OCI-LY3 (cell line): Measurements from ENCODE around the gene SLC35E3.

ENCODE experiments used
- H2AFZ ChIP-seq: fragments of 200-600, 300-600 bp; shearing (Covaris generic); 2 replicates; pipeline ENCODE4 v1.6.0; 2014; ENCODE audit warnings: antibody characterized with exemption, low read depth, low read length
- H3K27ac ChIP-seq: fragments of 200-600, 300-600 bp; sonication (generic); 2 replicates; pipeline ENCODE4 v1.5.1; 2014; ENCODE audit warnings: mild to moderate bottlenecking, low read length, moderate library complexity, mixed read lengths
- H3K27me3 ChIP-seq: fragments of 200-600, 300-600 bp; sonication (generic); 2 replicates; pipeline ENCODE4 v1.6.1; 2014; ENCODE audit warnings: low read depth, low read length, mixed read lengths
- H3K36me3 ChIP-seq: fragments of 200-600, 300-600 bp; sonication (generic); replicated peaks from 2 replicates; pipeline ENCODE3; 2014; ENCODE audit warnings: low read depth, low read length, mixed read lengths
- H3K4me1 ChIP-seq: fragments of 300-600, 200-600 bp; sonication (generic); 2 replicates; pipeline ENCODE4 v1.6.1; 2014; ENCODE audit warnings: low read length, mixed read lengths
- H3K4me2 ChIP-seq: fragments of 200-600, 300-600 bp; sonication (generic); 2 replicates; pipeline ENCODE4 v1.6.1; 2014; ENCODE audit warnings: low read length, mixed read lengths
- H3K4me3 ChIP-seq: fragments of 300-600, 200-600 bp; sonication (generic); 2 replicates; pipeline ENCODE4 v1.5.1; 2014; ENCODE audit warnings: antibody characterized with exemption, mild to moderate bottlenecking, low read length, moderate library complexity
- H3K79me2 ChIP-seq: fragments of 300-600, 200-600 bp; shearing (Covaris generic); 2 replicates; pipeline ENCODE4 v1.6.1; 2014; ENCODE audit warnings: mild to moderate bottlenecking, low read length, mixed read lengths
- H3K9ac ChIP-seq: fragments of 300-600, 200-600 bp; shearing (Covaris generic); 2 replicates; pipeline ENCODE4 v1.6.0; 2014; ENCODE audit warnings: mild to moderate bottlenecking, low read length, moderate library complexity
- H3K9me3 ChIP-seq: fragments of 200-600, 300-600 bp; shearing (Covaris generic); 2 replicates; pipeline ENCODE4 v1.6.1; 2014; ENCODE audit warnings: low read length, mixed read lengths; ENCODE audit not compliant: insufficient read depth
- H4K20me1 ChIP-seq: fragments of 200-600, 300-600 bp; sonication (generic); 2 replicates; pipeline ENCODE4 v1.6.1; 2016; ENCODE audit warnings: low read length, mixed read lengths; ENCODE audit not compliant: insufficient read depth
- EZH2phosphoT487 ChIP-seq: fragments of 200-600 bp; shearing (Covaris generic); IDR thresholded peaks from 2 replicates; pipeline ENCODE4 v1.6.1; 2018; ENCODE audit warnings: antibody characterized with exemption, mixed run types, low read depth
- TF ChIP-seq, protein P1 (sequence below): fragments of 200-600, 300-600 bp; sonication (generic); IDR thresholded peaks from 2 replicates; pipeline ENCODE4 v1.5.1; 2014; ENCODE audit warnings: antibody characterized with exemption, low read length, low read depth

The SLC35E3 gene

DNA sequence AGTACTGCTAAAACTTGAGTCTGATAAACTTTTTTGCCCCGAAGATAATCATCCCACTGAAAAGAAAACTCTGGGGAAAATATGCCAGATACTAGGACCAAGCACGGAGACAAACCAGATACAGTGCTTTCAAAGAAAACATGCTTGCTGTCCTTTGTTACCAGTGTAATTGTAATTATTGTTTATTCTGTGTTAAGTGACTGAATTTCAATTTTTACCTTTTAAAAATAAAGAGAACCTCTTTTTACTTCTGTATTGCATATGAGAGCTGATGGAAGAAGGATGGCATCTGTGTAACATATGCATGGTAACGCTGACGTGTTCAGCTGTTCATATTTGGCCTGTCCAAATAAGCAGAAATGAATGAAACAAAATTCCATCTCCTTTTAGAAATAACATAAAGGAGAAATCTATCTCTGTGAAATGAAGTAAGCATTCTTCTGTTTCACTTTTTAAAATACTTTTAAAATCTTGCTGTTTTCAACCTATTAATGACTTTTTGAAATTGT lies 22.5 kb downstream of the SLC35E3 start:
- Histone ChIP-seq H3K27ac (no peak overlapping the region), H3K4me1 (peaks cover 8% of the 10 kb centered on the region; the same call in 1 of the 2 replicates), H3K9ac (no peak overlapping the region), H3K4me3 (no peak overlapping the region), H3K27me3 (no peaks in the 10 kb centered on the region), H3K36me3 (no peaks in the 10 kb centered on the region), H3K4me2 (no peak overlapping the region), H3K9me3 (no peaks in the 10 kb centered on the region), H4K20me1 (no peaks in the 10 kb centered on the region), H2AFZ (no peak overlapping the region), H3K79me2 (no peaks in the 10 kb centered on the region)
- TF ChIP-seq, protein P1, sequence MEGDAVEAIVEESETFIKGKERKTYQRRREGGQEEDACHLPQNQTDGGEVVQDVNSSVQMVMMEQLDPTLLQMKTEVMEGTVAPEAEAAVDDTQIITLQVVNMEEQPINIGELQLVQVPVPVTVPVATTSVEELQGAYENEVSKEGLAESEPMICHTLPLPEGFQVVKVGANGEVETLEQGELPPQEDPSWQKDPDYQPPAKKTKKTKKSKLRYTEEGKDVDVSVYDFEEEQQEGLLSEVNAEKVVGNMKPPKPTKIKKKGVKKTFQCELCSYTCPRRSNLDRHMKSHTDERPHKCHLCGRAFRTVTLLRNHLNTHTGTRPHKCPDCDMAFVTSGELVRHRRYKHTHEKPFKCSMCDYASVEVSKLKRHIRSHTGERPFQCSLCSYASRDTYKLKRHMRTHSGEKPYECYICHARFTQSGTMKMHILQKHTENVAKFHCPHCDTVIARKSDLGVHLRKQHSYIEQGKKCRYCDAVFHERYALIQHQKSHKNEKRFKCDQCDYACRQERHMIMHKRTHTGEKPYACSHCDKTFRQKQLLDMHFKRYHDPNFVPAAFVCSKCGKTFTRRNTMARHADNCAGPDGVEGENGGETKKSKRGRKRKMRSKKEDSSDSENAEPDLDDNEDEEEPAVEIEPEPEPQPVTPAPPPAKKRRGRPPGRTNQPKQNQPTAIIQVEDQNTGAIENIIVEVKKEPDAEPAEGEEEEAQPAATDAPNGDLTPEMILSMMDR = no peak
- TF ChIP-seq EZH2phosphoT487 = no peak

DNA sequence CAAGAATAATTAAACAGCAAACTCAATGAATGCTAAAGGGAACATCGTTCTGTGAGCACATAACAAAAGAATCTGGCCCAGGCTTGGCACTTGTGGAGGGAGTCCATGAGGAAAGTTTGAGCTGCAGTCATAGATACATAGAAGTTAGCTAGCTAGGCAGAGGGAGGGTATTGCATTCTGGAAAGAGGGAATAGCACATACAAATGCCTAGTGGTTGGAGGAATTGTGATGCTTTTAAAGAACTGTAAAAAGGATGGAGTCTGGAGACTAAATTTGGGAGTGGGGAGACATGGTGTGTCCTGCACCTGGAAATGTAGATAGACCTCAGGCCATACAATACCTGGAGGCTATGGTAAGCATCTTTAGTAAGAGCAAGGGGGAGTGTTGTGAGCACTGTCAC lies 24.0 kb downstream of the SLC35E3 start:
- Histone ChIP-seq H3K4me2 (no peak overlapping the region), H3K4me3 (no peak overlapping the region)

DNA sequence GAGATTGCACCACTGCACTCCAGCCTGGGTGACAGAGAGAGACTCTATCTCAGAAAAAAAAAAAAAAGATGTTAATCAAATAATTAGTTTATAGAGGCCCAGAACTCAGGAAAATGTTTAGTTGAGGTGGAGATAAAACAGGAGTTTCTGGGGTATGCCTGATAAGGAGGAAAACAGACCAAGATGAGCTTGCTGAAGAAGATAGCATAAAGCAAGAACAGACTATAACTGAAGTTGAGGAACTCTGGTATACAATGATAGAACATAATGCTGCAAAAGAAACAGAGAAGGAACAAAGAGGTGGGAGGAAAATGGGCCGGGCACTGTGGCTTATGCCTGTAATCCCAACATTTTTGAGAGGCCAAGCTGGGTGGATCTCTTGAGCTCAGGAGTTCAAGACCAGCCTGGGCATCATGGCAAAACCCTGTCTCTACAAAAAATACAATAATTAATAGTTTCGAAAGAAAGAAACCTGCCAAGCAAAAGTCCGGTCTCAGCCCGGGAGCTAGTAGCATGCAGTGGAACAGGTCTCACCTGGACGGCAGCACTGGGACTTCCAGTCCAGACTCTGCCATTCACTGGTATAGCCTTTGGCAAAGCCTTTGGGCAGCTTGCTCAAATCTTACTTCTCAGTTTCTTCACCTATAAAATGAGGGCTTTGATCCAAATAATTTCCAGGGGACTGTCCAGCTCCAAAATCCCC lies 25.4 kb downstream of the SLC35E3 start:
- H3K27ac ChIP-seq = no peak overlapping the region
- peaks cover 8% of the 10 kb centered on the region; the same call in 1 of the 2 replicates for H3K4me1 ChIP-seq
- no peak overlapping the region for H3K4me2 ChIP-seq
- no peak overlapping the region for H2AFZ ChIP-seq
- TF ChIP-seq EZH2phosphoT487 = no peak
- TF ChIP-seq, protein P1 = no peak
- H3K9ac ChIP-seq = no peak overlapping the region
- no peaks in the 10 kb centered on the region for H3K36me3 ChIP-seq
- H3K27me3 ChIP-seq = no peaks in the 10 kb centered on the region
- H3K79me2 ChIP-seq = no peaks in the 10 kb centered on the region
- no peaks in the 10 kb centered on the region for H3K9me3 ChIP-seq
- no peaks in the 10 kb centered on the region for H4K20me1 ChIP-seq
- no peak overlapping the region for H3K4me3 ChIP-seq

More for the DNA sequence above, 24.0 kb downstream of the SLC35E3 start:
- Histone ChIP-seq H2AFZ (no peak overlapping the region), H3K27me3 (no peaks in the 10 kb centered on the region), H3K79me2 (no peaks in the 10 kb centered on the region), H3K27ac (no peak overlapping the region), H3K36me3 (no peaks in the 10 kb centered on the region), H3K4me1 (peaks cover 8% of the 10 kb centered on the region; the same call in 1 of the 2 replicates), H4K20me1 (no peaks in the 10 kb centered on the region), H3K9ac (no peak overlapping the region), H3K9me3 (no peaks in the 10 kb centered on the region)
- no peak for TF ChIP-seq EZH2phosphoT487
- TF ChIP-seq, protein P1 = no peak

DNA sequence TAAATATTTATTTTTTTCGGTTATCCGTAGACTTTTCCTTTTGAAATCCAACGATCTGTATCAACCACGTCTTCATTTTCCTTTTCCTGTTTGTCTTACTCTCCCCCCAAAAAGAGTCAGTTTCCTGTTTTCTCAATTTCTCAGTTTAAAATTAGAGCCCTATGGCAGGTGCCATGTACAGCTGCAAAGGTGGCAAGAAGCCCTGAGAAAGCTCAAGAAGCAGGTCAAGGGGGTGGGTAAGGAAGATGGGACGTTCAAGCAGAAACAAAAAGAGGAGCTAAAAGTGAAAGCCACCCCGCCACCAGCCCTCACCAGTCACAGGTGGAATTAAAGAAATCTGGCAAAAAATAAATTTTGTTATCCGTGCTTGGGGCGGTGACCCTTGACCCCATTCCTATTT lies 26.7 kb downstream of the SLC35E3 start:
- H3K9ac ChIP-seq = no peak overlapping the region
- H3K79me2 ChIP-seq = no peaks in the 10 kb centered on the region
- H3K4me3 ChIP-seq = peak overlapping the region; percentile 14; the same call in 1 of the 2 replicates
- no peaks in the 10 kb centered on the region for H3K36me3 ChIP-seq
- TF ChIP-seq EZH2phosphoT487 = no peak
- TF ChIP-seq, protein P1 = no peak
- peak overlapping the region; percentile 38 for H3K4me2 ChIP-seq
- H3K27ac ChIP-seq = no peak overlapping the region
- no peak overlapping the region for H2AFZ ChIP-seq
- H3K4me1 ChIP-seq = peaks cover 8% of the 10 kb centered on the region; the same call in 1 of the 2 replicates
- H3K27me3 ChIP-seq = no peaks in the 10 kb centered on the region
- no peaks in the 10 kb centered on the region for H4K20me1 ChIP-seq
- no peaks in the 10 kb centered on the region for H3K9me3 ChIP-seq
